Upper lobe of left lung (tissue), 6 donors: Measurements from ENCODE around the gene GALNT16. TPM values are rescaled to one million over a fixed set of nuclear protein-coding genes. Genes with fewer than 3 reads are reported as not detected.
A peak's percentile ranks its signal among the peaks of the same experiment; 100 is the strongest.
"Not testable (repeated sequence)": the region's sequence is repeated elsewhere in the genome, so short reads cannot be mapped to it uniquely, and the experiment has no call there.

Experiments
- ATAC-seq, 2 donors: fragments of 200-7000 bp; cut with Tn5 transposase; one replicate each; pipeline ENCODE4 v1.9.1; 2022; ENCODE audit warnings: mild to moderate bottlenecking in 2 of 2, moderate library complexity in 2 of 2; ENCODE audit not compliant: low FRiP score in 2 of 2
- DNase-seq, 2 donors: peaks; one replicate each; pipeline ENCODE4 v3.0.0-alpha.2; 2019 to 2020
- H3K27ac ChIP-seq, 4 donors: fragments of 200-600 bp; sonication (generic); one replicate each; pipeline ENCODE4 v1.5.1; 2016 to 2019
- H3K27me3 ChIP-seq, 4 donors: fragments of 200-600 bp; sonication (generic); one replicate each; pipeline ENCODE4 v1.5.1; 2017 to 2019
- H3K36me3 ChIP-seq, 4 donors: fragments of 200-600 bp; sonication (generic); one replicate each; pipeline ENCODE4 v1.5.1; 2016 to 2019
- H3K4me1 ChIP-seq, 4 donors: fragments of 200-600 bp; sonication (generic); one replicate each; pipeline ENCODE4 v1.5.1; 2018 to 2019
- H3K4me3 ChIP-seq, 4 donors: fragments of 200-600 bp; sonication (generic); one replicate each; pipeline ENCODE4 v1.5.1; 2017 to 2019; ENCODE audit warnings: mild to moderate bottlenecking in 2 of 4, moderate library complexity in 1 of 4
- H3K9me3 ChIP-seq, 4 donors: fragments of 200-600 bp; sonication (generic); one replicate each; pipeline ENCODE4 v1.5.1; 2018 to 2019
- EP300 ChIP-seq, 4 donors: sonication (generic); formaldehyde crosslinking; IDR thresholded peaks; one replicate each; pipeline ENCODE4 v1.5.1; 2017; ENCODE audit warnings: antibody characterized with exemption in 4 of 4, control low read depth in 2 of 4
- POLR2A ChIP-seq, 4 donors: fragments of 450-650 bp; IDR thresholded peaks; one replicate each; pipeline ENCODE4 v1.5.1; 2016 to 2017; ENCODE audit warnings: antibody characterized with exemption in 4 of 4, mild to moderate bottlenecking in 2 of 4
- POLR2AphosphoS5 ChIP-seq, 2 donors: sonication (generic); formaldehyde crosslinking; IDR thresholded peaks; one replicate each; pipeline ENCODE4 v1.5.1; 2017; ENCODE audit warnings: antibody characterized with exemption in 2 of 2
- WGBS, 2 donors: methylation state at CpG; one replicate each; pipeline ENCODE4 v1.1.5; 2017 to 2018; 5-methylcytosine and 5-hydroxymethylcytosine counted together
- total RNA-seq, 6 donors: library from RNA; depleted of rRNA in 4 of 6; stranded (reverse); fragments of >200 nt in 4 of 6; gene quantifications; one replicate each; pipeline versions ENCODE4 v1.1.0 to v1.2.1, GENCODE V29; 2016 to 2021
- TF ChIP-seq, protein P1 (sequence below), 6 experiments: fragments of 450-650 bp in 4 of 6; fragments of 200-600 bp in 2 of 6; sonication (generic) in 2 of 6; IDR thresholded peaks; one replicate each; pipeline ENCODE4 v1.5.1; 2016 to 2019; ENCODE audit warnings: antibody characterized with exemption in 6 of 6
- donor health status: DM: no; HTN: no; CAD: no; lungs with moderate emphysema.
- donor health status: DM: no; HTN: yes; CAD: no; lungs with severe emphysema.

The GALNT16 gene
- total RNA-seq, 6 donors from 2014 or later = under 0.01 to 8.4 (median 1.3) TPM

DNA sequence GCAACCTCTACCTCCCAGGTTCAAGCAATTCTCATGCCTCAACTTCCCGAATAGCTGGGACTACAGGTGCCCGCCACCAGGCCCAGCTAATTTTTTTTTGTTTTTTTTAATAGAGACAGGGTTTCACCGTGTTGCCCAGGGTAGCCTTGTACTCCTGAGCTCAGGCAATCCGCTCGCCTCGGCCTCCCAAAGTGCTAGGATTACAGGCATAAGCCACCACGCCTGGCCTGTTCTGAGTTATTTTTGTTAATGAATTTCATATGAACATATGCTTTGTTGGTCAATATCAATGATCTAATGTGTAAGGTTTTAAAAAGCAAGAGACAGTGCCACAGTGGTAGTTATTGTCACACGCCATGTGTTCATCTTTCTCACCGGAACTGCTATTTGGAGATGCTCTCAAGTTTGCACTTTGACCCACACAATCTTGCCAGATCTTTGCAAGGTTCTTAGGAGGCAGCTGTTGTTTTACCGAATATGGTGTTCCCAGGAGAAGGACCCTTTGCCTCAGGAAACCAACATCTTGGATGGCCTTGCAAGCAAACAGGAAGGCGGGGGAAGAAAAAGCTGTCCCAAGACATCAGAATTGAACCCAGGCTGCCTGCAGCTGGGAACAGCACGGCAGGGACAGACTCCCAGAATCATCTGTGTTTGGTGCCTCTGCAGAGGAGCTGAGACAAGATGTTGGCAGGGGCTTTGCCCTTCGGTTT lies 30.0 kb downstream of the GALNT16 start:
- ATAC-seq (no peak), DNase-seq (no peak)
- H3K27ac ChIP-seq = no peak overlapping the region
- no peak for TF ChIP-seq POLR2A (IDR thresholded peaks at IDR 0.05)
- TF ChIP-seq, protein P1, sequence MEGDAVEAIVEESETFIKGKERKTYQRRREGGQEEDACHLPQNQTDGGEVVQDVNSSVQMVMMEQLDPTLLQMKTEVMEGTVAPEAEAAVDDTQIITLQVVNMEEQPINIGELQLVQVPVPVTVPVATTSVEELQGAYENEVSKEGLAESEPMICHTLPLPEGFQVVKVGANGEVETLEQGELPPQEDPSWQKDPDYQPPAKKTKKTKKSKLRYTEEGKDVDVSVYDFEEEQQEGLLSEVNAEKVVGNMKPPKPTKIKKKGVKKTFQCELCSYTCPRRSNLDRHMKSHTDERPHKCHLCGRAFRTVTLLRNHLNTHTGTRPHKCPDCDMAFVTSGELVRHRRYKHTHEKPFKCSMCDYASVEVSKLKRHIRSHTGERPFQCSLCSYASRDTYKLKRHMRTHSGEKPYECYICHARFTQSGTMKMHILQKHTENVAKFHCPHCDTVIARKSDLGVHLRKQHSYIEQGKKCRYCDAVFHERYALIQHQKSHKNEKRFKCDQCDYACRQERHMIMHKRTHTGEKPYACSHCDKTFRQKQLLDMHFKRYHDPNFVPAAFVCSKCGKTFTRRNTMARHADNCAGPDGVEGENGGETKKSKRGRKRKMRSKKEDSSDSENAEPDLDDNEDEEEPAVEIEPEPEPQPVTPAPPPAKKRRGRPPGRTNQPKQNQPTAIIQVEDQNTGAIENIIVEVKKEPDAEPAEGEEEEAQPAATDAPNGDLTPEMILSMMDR (IDR thresholded peaks at IDR 0.05) = no peak
- no peak for TF ChIP-seq POLR2AphosphoS5 (IDR thresholded peaks at IDR 0.05)
- TF ChIP-seq EP300 (IDR thresholded peaks at IDR 0.05) = no peak
- H3K36me3 ChIP-seq = no peaks in the 10 kb centered on the region
- H3K27me3 ChIP-seq = no peaks in the 10 kb centered on the region
- 86 to 87% methylated on average over 13 of the region's 13 CpGs for WGBS, 2 donors
- no peaks in the 10 kb centered on the region for H3K9me3 ChIP-seq
- no peaks in the 10 kb centered on the region for H3K4me1 ChIP-seq
- H3K4me3 ChIP-seq = no peak overlapping the region

DNA sequence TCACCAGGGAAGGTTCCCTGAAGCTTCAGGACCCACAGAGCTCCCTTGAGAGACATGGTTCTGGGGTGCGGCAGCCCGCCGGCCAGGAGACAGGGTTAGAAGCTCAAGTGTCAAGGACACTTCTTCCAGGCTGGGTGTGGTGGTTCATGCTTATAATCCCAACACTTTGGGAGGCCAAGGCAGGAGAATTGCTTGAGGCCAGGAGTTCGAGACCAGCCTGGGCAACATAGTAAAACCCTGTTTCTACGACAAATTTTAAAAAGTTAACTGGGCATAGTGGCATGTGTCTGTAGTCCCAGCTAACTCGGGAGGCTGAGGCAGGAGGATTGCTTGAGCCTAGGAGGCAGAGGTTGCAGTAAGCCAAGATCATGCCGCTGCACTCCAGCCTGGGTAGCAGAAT lies 30.9 kb downstream of the GALNT16 start:
- 94 to 95% methylated on average over 6 to 7 of the region's 7 CpGs for WGBS, 2 donors
- H3K36me3 ChIP-seq, DNase-seq, H3K4me3 ChIP-seq, H3K27me3 ChIP-seq, H3K27ac ChIP-seq, H3K4me1 ChIP-seq, H3K9me3 ChIP-seq, ATAC-seq: not testable (repeated sequence)

DNA sequence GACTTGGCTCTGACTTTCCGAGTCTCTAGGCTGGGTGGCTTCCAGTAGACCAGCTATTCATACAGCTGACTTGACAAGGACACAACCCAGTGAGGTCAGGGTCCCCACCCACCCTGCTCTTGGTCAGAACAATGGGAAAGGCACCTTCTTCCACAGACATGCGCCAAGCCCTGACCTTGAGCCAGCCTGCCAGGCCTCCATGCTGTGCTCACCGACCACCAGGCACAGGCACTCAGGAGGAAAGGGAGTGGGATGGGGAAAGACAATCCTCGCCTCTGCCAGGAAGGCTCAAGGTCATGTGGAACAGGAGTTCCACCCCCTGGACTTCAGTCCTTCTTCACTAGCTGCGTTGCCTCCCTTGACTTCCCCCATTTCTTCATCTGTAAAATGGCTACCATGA lies 31.4 kb downstream of the GALNT16 start:
- Histone ChIP-seq H3K9me3 (no peaks in the 10 kb centered on the region), H3K4me3 (no peak overlapping the region), H3K27me3 (no peaks in the 10 kb centered on the region), H3K4me1 (no peaks in the 10 kb centered on the region), H3K36me3 (no peaks in the 10 kb centered on the region), H3K27ac (no peak overlapping the region)
- ATAC-seq (peak in 1 of 2 donors; percentile 9), DNase-seq (no peak)
- WGBS, 2 donors = 76 to 78% methylated on average over 4 to 5 of the region's 5 CpGs
- no peak for TF ChIP-seq POLR2AphosphoS5 (IDR thresholded peaks at IDR 0.05)
- TF ChIP-seq, protein P1 (IDR thresholded peaks at IDR 0.05) = no peak

DNA sequence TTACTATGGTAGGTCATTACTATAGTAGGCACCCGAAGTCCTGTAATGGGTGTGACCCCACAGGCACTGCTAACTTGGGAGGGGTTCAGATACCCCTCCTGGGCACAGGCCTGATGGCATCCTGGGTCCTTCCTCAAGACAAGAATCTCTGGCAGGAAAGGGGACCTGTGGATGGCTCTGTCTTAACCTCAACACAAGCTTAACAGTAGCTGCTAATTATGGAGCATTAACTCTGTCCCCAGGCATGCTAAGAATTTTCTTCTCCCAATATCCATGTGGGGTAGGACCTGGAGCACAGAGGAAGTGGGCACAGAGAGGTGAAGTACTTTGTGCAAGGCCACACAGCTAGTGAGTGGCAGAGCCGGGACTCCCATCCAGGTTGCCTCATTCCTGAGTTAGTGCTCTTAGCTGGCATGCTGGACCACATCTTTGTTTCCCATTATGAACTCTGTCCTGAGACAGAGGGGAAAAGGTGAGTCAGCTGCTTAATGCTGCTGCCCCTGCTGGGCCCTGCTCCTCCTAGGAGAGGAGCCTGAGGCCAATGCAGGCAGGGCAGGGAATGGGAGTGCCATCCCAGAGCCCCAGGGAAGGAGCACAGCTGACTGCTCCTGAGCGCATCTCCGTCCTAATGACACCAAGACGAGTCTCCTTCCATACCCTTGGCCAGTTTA lies 32.1 kb downstream of the GALNT16 start:
- Histone ChIP-seq H3K36me3 (no peaks in the 10 kb centered on the region), H3K4me3 (no peak overlapping the region), H3K27ac (no peak overlapping the region), H3K4me1 (no peaks in the 10 kb centered on the region), H3K27me3 (no peaks in the 10 kb centered on the region), H3K9me3 (no peaks in the 10 kb centered on the region)
- TF ChIP-seq EP300 (IDR thresholded peaks at IDR 0.05) (no peak), POLR2AphosphoS5 (IDR thresholded peaks at IDR 0.05) (no peak), POLR2A (IDR thresholded peaks at IDR 0.05) (no peak)
- TF ChIP-seq, protein P1 (IDR thresholded peaks at IDR 0.05) = no peak
- WGBS, 2 donors = 88 to 92% methylated on average over 4 to 5 of the region's 5 CpGs
- no peak for DNase-seq
- peak in 1 of 2 donors; percentile 12 for ATAC-seq

DNA sequence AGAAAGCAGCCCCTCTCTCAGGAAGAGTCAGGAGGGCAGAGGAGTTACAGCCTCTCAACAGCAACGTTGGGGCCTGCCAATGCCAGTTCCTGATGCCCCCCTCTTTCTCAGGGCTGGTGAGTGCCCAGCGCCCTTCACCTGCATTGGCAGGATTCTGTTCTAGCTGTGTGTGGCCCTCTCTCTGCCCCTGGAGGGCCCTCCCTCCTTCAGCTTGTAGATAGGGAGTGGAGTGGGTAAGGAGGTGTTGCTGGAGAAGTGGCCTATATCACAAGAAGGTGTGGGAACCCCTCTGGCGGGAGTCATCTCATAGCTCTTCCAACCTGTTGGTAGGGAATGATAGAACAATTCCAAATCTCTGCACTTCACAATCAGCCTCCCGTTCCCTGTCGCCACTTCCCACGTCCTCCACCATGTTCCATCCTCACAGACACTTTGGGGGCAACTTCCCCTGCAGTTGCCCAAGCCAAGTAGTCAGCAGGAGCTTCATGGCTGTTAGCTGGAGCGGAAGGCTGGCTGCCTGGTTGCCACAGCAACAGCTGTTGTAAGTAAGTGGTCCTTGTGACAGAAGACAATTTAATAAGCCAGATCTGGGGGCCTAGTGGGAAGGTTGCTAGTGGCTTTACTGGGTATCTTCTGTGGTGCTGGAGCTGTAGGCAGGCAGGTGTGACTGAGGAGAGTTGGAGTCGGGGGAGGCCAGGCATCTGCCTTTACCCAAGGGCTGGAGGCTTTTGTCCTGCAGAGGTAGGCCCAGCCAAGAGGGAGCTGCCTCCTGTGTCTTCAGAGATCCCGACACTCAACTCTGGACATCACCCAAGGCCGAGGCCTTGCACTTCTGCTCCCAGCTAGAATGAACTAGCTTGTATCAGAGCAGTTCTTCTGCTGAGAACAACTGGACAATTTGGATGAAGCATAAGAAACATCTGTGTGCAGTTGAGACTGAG lies 38.4 kb downstream of the GALNT16 start:
- DNase-seq = no peak
- Histone ChIP-seq H3K4me3 (no peak overlapping the region), H3K9me3 (no peaks in the 10 kb centered on the region), H3K4me1 (no peaks in the 10 kb centered on the region), H3K36me3 (no peaks in the 10 kb centered on the region), H3K27ac (no peak overlapping the region), H3K27me3 (no peaks in the 10 kb centered on the region)
- WGBS, 2 donors = 79 to 81% methylated on average over 7 to 10 of the region's 10 CpGs
- ATAC-seq = peak in 1 of 2 donors; percentile 38
- TF ChIP-seq, protein P1 (IDR thresholded peaks at IDR 0.05) = no peak
- TF ChIP-seq POLR2A (IDR thresholded peaks at IDR 0.05) (no peak), EP300 (IDR thresholded peaks at IDR 0.05) (no peak), POLR2AphosphoS5 (IDR thresholded peaks at IDR 0.05) (no peak)
